Natural killer cell treated with Interleukin-12 subunit alpha and Interleukin-12 subunit beta and Interleukin-15 and Interleukin-18, amount 100 ng/mL, for 72 hours (primary cell): ENCODE results near the gene OR4P4. TPM values are rescaled to one million over a fixed set of nuclear protein-coding genes. Genes with fewer than 3 reads are reported as not detected.

Experiments used
- ATAC-seq, 2 donors: fragments of 150-1000 bp; cut with Tn5 transposase in 1 of 2; sonication (Bioruptor Pico), chemical (Tn5 transposase) in 1 of 2; 2 replicates each; pipeline ENCODE4 v1.10.0; 2021
- DNase-seq: peaks from one replicate; pipeline ENCODE4 v3.0.0; 2022; ENCODE audit warnings: low spot score
- H3K27ac Mint-ChIP-seq, 2 donors: 1 replicate in 1 of 2; 2 replicates in 1 of 2; pipeline ENCODE4 v1.8.0; 2022; ENCODE audit warnings: mixed read lengths in 2 of 2, mild to moderate bottlenecking in 1 of 2, moderate library complexity in 1 of 2
- H3K27me3 Mint-ChIP-seq, 2 donors: 1 replicate in 1 of 2; 2 replicates in 1 of 2; pipeline ENCODE4 v1.8.0; 2022; ENCODE audit warnings: mixed read lengths in 2 of 2
- H3K36me3 Mint-ChIP-seq: one replicate; pipeline ENCODE4 v1.8.0; 2022; ENCODE audit warnings: mixed read lengths
- H3K4me1 Mint-ChIP-seq, 2 donors: 1 replicate in 1 of 2; 2 replicates in 1 of 2; pipeline ENCODE4 v1.8.0; 2022; ENCODE audit warnings: low read depth in 2 of 2, mixed read lengths in 2 of 2, mild to moderate bottlenecking in 1 of 2
- H3K4me3 Mint-ChIP-seq: one replicate; pipeline ENCODE4 v1.8.0; 2022; ENCODE audit warnings: mixed read lengths
- H3K9me3 Mint-ChIP-seq: 2 replicates; pipeline ENCODE4 v1.8.0; 2022; ENCODE audit warnings: mixed read lengths
- total RNA-seq, 2 donors: library from RNA; stranded (reverse); gene quantifications; one replicate each; pipeline ENCODE4 v1.2.3, GENCODE V29; 2022

OR4P4 gene
- total RNA-seq, result not detected

- H3K9me3 Mint-ChIP-seq, result peaks cover 6% of the 10 kb centered on the region
- H3K4me3 Mint-ChIP-seq, result no peak within 1 kb of the TSS
- H3K36me3 Mint-ChIP-seq, result peaks cover 15% of the 10 kb centered on the region
Observed at GRCh38 chr11:55634813-55635212, at the start of gene OR4P4. Gene OR4P4 (plus strand): TSS chr11:55635113.

GRCh38 chr11:55607545-55607944 lies 27.4 kb upstream of the OR4P4 start, which contains the start of gene OR4C11:
Gene OR4C11 (minus strand): TSS chr11:55607645. CDS start chr11:55604373, 3,272 bp downstream.
- H3K4me3 Mint-ChIP-seq, result no peak within 1 kb of the TSS
- ATAC-seq (no peak), DNase-seq (no peak)
- peaks cover 4% of the 10 kb centered on the region for H3K9me3 Mint-ChIP-seq
- H3K4me1 Mint-ChIP-seq, result no peaks in the 10 kb centered on the region
- no peaks in the 10 kb centered on the region for H3K27me3 Mint-ChIP-seq
- no peaks in the 10 kb centered on the region for H3K36me3 Mint-ChIP-seq
- no peak within 1 kb of the TSS for H3K27ac Mint-ChIP-seq

More at GRCh38 chr11:55634813-55635212, at the start of gene OR4P4:
- no peak within 1 kb of the TSS for H3K27ac Mint-ChIP-seq
- no peak for ATAC-seq
- H3K27me3 Mint-ChIP-seq, result no peaks in the 10 kb centered on the region
- no peak for DNase-seq
- no peaks in the 10 kb centered on the region for H3K4me1 Mint-ChIP-seq

GRCh38 chr11:55624531-55624930 lies 10.4 kb upstream of the OR4P4 start:
- Mint-ChIP-seq H3K4me3 (no peak overlapping the region), H3K27me3 (no peaks in the 10 kb centered on the region), H3K9me3 (peaks cover 21% of the 10 kb centered on the region), H3K36me3 (peaks cover 20% of the 10 kb centered on the region), H3K27ac (no peak overlapping the region), H3K4me1 (no peaks in the 10 kb centered on the region)
- ATAC-seq, result no peak
- DNase-seq, result no peak

GRCh38 chr11:55648027-55648426 lies 13.1 kb downstream of the OR4P4 start, which contains the start of gene OR4S2:
Gene OR4S2 (plus strand): TSS chr11:55648327. CDS start chr11:55650904, 2,577 bp downstream.
- H3K27ac Mint-ChIP-seq, result no peak within 1 kb of the TSS
- DNase-seq, result no peak
- H3K27me3 Mint-ChIP-seq, result no peaks in the 10 kb centered on the region
- ATAC-seq, result no peak
- no peaks in the 10 kb centered on the region for H3K4me1 Mint-ChIP-seq
- H3K9me3 Mint-ChIP-seq, result no peaks in the 10 kb centered on the region
- H3K4me3 Mint-ChIP-seq, result no peak within 1 kb of the TSS
- H3K36me3 Mint-ChIP-seq, result no peaks in the 10 kb centered on the region

- H3K4me3 Mint-ChIP-seq, result no peak overlapping the region
- no peak overlapping the region for H3K27ac Mint-ChIP-seq
- peaks cover under 1% of the 10 kb centered on the region for H3K36me3 Mint-ChIP-seq
- no peaks in the 10 kb centered on the region for H3K27me3 Mint-ChIP-seq
- ATAC-seq, result no peak
- no peaks in the 10 kb centered on the region for H3K9me3 Mint-ChIP-seq
- H3K4me1 Mint-ChIP-seq, result no peaks in the 10 kb centered on the region
- DNase-seq, result no peak
Observed at GRCh38 chr11:55652560-55652959, 17.6 kb downstream of the OR4P4 start.

GRCh38 chr11:55655096-55655495 lies 20.2 kb downstream of the OR4P4 start:
- ATAC-seq, result no peak
- Mint-ChIP-seq H3K4me1 (no peaks in the 10 kb centered on the region), H3K4me3 (no peak overlapping the region), H3K27ac (no peak overlapping the region), H3K36me3 (peaks cover 9% of the 10 kb centered on the region), H3K9me3 (peaks cover 6% of the 10 kb centered on the region), H3K27me3 (no peaks in the 10 kb centered on the region)
- no peak for DNase-seq

- Mint-ChIP-seq H3K27me3 (no peaks in the 10 kb centered on the region), H3K4me1 (no peaks in the 10 kb centered on the region), H3K36me3 (peaks cover 9% of the 10 kb centered on the region), H3K27ac (no peak overlapping the region), H3K4me3 (no peak overlapping the region), H3K9me3 (peaks cover 7% of the 10 kb centered on the region)
- no peak for ATAC-seq
- no peak for DNase-seq
Observed at GRCh38 chr11:55658031-55658573, 23.2 kb downstream of the OR4P4 start.

- H3K36me3 Mint-ChIP-seq, result peaks cover 9% of the 10 kb centered on the region
Observed at GRCh38 chr11:55658608-55659007, 23.7 kb downstream of the OR4P4 start.

GRCh38 chr11:55661901-55662300 lies 27.0 kb downstream of the OR4P4 start, which contains the start of gene OR4C6:
Gene OR4C6 (plus strand): TSS chr11:55662201. CDS start chr11:55665167, 2,966 bp downstream.
- Mint-ChIP-seq H3K36me3 (peaks cover 9% of the 10 kb centered on the region), H3K27ac (no peak within 1 kb of the TSS), H3K4me3 (no peak within 1 kb of the TSS)

More at GRCh38 chr11:55658608-55659007, 23.7 kb downstream of the OR4P4 start:
- Mint-ChIP-seq H3K27ac (no peak overlapping the region), H3K27me3 (no peaks in the 10 kb centered on the region), H3K4me1 (no peaks in the 10 kb centered on the region), H3K9me3 (peaks cover 7% of the 10 kb centered on the region), H3K4me3 (no peak overlapping the region)
- ATAC-seq, result no peak
- DNase-seq, result no peak

GRCh38 chr11:55669376-55669775 lies 34.5 kb downstream of the OR4P4 start:
- DNase-seq (no peak), ATAC-seq (no peak)
- peaks cover 4% of the 10 kb centered on the region for H3K9me3 Mint-ChIP-seq
- H3K27me3 Mint-ChIP-seq, result no peaks in the 10 kb centered on the region
- H3K36me3 Mint-ChIP-seq, result no peaks in the 10 kb centered on the region
- no peak overlapping the region for H3K4me3 Mint-ChIP-seq
- H3K27ac Mint-ChIP-seq, result no peak overlapping the region
- no peaks in the 10 kb centered on the region for H3K4me1 Mint-ChIP-seq

More at GRCh38 chr11:55661901-55662300, 27.0 kb downstream of the OR4P4 start, which contains the start of gene OR4C6:
- DNase-seq (no peak), ATAC-seq (no peak)
- Mint-ChIP-seq H3K9me3 (peaks cover 11% of the 10 kb centered on the region), H3K4me1 (no peaks in the 10 kb centered on the region), H3K27me3 (no peaks in the 10 kb centered on the region)

- no peaks in the 10 kb centered on the region for H3K27me3 Mint-ChIP-seq
- DNase-seq, result no peak
Observed at GRCh38 chr11:55673860-55674259, 38.9 kb downstream of the OR4P4 start.

More at GRCh38 chr11:55673860-55674259, 38.9 kb downstream of the OR4P4 start:
- Mint-ChIP-seq H3K36me3 (no peaks in the 10 kb centered on the region), H3K9me3 (no peaks in the 10 kb centered on the region), H3K27ac (no peak overlapping the region), H3K4me1 (no peaks in the 10 kb centered on the region), H3K4me3 (no peak overlapping the region)
- no peak for ATAC-seq

Other genes with a start within 250 kb of the OR4P4 start
- not detected for gene OR4C15, start 80.6 kb upstream of the OR4P4 start, total RNA-seq
- gene OR4C16, start 63.0 kb upstream of the OR4P4 start, total RNA-seq, result not detected
- gene OR4C11, start 27.5 kb upstream of the OR4P4 start, total RNA-seq, result not detected
- gene OR4S2, start 13.2 kb downstream of the OR4P4 start, total RNA-seq, result not detected
- gene OR4C6, start 27.1 kb downstream of the OR4P4 start, total RNA-seq, result not detected
- gene OR5D13, start 138.3 kb downstream of the OR4P4 start, total RNA-seq, result not detected
- gene OR5D14, start 160.4 kb downstream of the OR4P4 start, total RNA-seq, result not detected
- gene OR5L1, start 176.3 kb downstream of the OR4P4 start, total RNA-seq, result not detected
- gene OR5D18, start 184.5 kb downstream of the OR4P4 start, total RNA-seq, result not detected
- not detected for gene OR5L2, start 192.1 kb downstream of the OR4P4 start, total RNA-seq
- gene OR5D16, start 203.6 kb downstream of the OR4P4 start, total RNA-seq, result not detected
- 1 to 10 TPM in 1 of 2 donors, not detected in 1; 2.2 TPM for gene TRIM51, start 248.2 kb downstream of the OR4P4 start, total RNA-seq